Hepatocyte (in vitro differentiated cells): ENCODE data around the gene KCNE4. TPM values are rescaled to one million over a fixed set of nuclear protein-coding genes. Genes with fewer than 3 reads are reported as not detected.

ENCODE experiments used
- DNase-seq: peaks from one replicate; pipeline ENCODE4 v3.0.0-alpha.2; 2016; ENCODE audit warnings: low spot score
- H2AFZ ChIP-seq: fragments of 200-600 bp; sonication (generic); 2 replicates; pipeline ENCODE4 v1.6.0; 2016; ENCODE audit warnings: antibody characterized with exemption, mild to moderate bottlenecking
- H3K27ac ChIP-seq: fragments of 200-600 bp; sonication (generic); 2 replicates; pipeline ENCODE4 v1.5.1; 2016; ENCODE audit warnings: mild to moderate bottlenecking
- H3K27me3 ChIP-seq: fragments of 200-600 bp; sonication (generic); 2 replicates; pipeline ENCODE4 v1.6.1; 2016
- H3K36me3 ChIP-seq: fragments of 200-600 bp; sonication (generic); replicated peaks from 2 replicates; pipeline ENCODE4 v1.5.1; 2016; ENCODE audit warnings: low read depth; ENCODE audit not compliant: insufficient read depth
- H3K4me1 ChIP-seq: fragments of 200-600 bp; sonication (generic); 2 replicates; pipeline ENCODE4 v1.5.1; 2016; ENCODE audit warnings: mild to moderate bottlenecking, moderate library complexity; ENCODE audit not compliant: insufficient read depth
- H3K4me2 ChIP-seq: fragments of 200-600 bp; sonication (generic); 2 replicates; pipeline ENCODE4 v1.6.0; 2016
- H3K4me3 ChIP-seq: fragments of 200-600 bp; sonication (generic); 2 replicates; pipeline ENCODE4 v1.5.1; 2016; ENCODE audit warnings: mild to moderate bottlenecking
- H3K79me2 ChIP-seq: fragments of 200-600 bp; sonication (generic); 2 replicates; pipeline ENCODE4 v1.6.0; 2017; ENCODE audit warnings: mild to moderate bottlenecking
- H3K9me2 ChIP-seq: fragments of 200-600 bp; sonication (generic); replicated peaks from 2 replicates; pipeline ENCODE4 v1.6.0; 2017; ENCODE audit warnings: mild to moderate bottlenecking; ENCODE audit not compliant: insufficient read depth
- H3K9me3 ChIP-seq: fragments of 200-600 bp; sonication (generic); 2 replicates; pipeline ENCODE4 v1.5.1; 2016; ENCODE audit warnings: low read depth, mild to moderate bottlenecking
- H4K20me1 ChIP-seq: fragments of 200-600 bp; sonication (generic); 2 replicates; pipeline ENCODE4 v1.6.0; 2016; ENCODE audit warnings: mild to moderate bottlenecking; ENCODE audit not compliant: insufficient read depth, poor library complexity, severe bottlenecking
- EZH2 ChIP-seq: fragments of 200-600 bp; sonication (generic); IDR thresholded peaks from 2 replicates; pipeline ENCODE4 v1.6.1; 2016; ENCODE audit warnings: antibody characterized with exemption, mild to moderate bottlenecking, borderline replicate concordance
- EZH2phosphoT487 ChIP-seq: fragments of 200-600 bp; sonication (generic); IDR thresholded peaks from one replicate; pipeline ENCODE4 v1.6.1; 2018; ENCODE audit warnings: antibody characterized with exemption, mild to moderate bottlenecking, low read depth, moderate library complexity; ENCODE audit not compliant: unreplicated experiment, severe bottlenecking
- WGBS: methylation state at CpG from one replicate; pipeline ENCODE4 v1.1.6; 2016; ENCODE audit warnings: low lambda C conversion rate; ENCODE audit errors: missing lambda C conversion rate; 5-methylcytosine and 5-hydroxymethylcytosine counted together
- polyA plus RNA-seq: library from polyadenylated mRNA; unstranded; fragments of >200 nt; fragmentation: Nextera tagmentation; extraction: Ambion mirVana; gene quantifications from 2 replicates; pipeline ENCODE4 v1.2.1, GENCODE V29; 2016
- total RNA-seq: library from RNA; depleted of rRNA; stranded (reverse); fragments of >200 nt; gene quantifications from 2 replicates; pipeline ENCODE4 v1.2.3, GENCODE V29; 2014
- TF ChIP-seq, protein P1 (sequence below): fragments of 200-600 bp; sonication (generic); IDR thresholded peaks from 2 replicates; pipeline ENCODE4 v1.5.1; 2016; ENCODE audit warnings: antibody characterized with exemption, mild to moderate bottlenecking; ENCODE audit not compliant: poor library complexity

Gene KCNE4
- total and polyA plus RNA-seq, 2 experiments from 2014 or later: 51.4 to 54.6 TPM

DNA sequence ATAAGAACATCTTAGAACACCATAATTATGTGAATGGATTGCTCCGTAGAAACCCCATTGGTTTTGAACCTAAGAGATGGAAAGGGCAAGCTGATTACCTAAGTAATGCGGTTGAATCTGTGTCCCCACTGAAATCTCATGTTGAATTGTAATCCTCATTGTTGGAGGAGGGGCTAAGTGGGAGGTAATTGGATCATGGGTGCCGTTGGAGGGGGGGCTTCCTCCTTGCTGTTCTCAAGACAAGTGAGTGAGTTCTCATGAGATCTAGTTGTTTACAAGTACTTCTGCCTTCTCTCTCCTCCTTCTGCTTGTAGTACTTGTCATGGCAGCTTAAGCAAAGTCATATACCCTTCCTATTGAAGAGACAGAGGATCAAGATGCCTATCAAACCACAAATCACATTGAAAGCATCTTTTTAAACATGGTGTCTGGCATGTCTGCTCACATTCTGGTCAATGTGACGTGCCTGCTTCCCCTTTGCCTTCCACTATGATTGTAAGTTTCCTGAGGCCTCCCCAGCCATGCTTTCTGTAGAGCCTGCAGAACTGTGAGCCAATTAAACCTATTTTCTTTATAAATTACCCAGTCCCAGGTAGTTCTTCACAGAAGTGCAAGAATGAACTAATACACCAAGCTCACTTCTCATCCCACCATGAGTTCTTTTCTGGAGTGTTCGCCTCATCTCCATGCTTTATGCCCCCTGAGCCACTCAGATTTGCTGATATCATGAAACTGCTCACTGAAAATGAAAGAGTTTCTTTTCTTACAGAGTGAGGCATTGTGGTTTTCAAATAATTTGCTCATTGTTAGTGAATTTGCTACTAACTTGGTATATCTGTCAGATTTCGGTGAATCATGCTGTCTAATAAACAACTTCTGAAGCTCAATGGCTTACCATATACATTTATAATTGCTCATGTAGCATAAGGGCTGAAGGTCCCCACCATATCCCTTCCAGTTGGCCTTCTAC, 23.6 kb downstream of the KCNE4 start:
- H3K9me3 ChIP-seq: no peaks in the 10 kb centered on the region
- H3K9me2 ChIP-seq: no peaks in the 10 kb centered on the region
- TF ChIP-seq, protein P1, sequence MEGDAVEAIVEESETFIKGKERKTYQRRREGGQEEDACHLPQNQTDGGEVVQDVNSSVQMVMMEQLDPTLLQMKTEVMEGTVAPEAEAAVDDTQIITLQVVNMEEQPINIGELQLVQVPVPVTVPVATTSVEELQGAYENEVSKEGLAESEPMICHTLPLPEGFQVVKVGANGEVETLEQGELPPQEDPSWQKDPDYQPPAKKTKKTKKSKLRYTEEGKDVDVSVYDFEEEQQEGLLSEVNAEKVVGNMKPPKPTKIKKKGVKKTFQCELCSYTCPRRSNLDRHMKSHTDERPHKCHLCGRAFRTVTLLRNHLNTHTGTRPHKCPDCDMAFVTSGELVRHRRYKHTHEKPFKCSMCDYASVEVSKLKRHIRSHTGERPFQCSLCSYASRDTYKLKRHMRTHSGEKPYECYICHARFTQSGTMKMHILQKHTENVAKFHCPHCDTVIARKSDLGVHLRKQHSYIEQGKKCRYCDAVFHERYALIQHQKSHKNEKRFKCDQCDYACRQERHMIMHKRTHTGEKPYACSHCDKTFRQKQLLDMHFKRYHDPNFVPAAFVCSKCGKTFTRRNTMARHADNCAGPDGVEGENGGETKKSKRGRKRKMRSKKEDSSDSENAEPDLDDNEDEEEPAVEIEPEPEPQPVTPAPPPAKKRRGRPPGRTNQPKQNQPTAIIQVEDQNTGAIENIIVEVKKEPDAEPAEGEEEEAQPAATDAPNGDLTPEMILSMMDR: no peak
- TF ChIP-seq EZH2phosphoT487: no peak
- TF ChIP-seq EZH2: no peak
- no peak overlapping the region for H3K4me2 ChIP-seq
- 86% methylated on average over 6 of the region's 6 CpGs for WGBS
- no peak overlapping the region for H2AFZ ChIP-seq
- no peaks in the 10 kb centered on the region for H3K27me3 ChIP-seq
- H3K27ac ChIP-seq: no peak overlapping the region
- H3K4me1 ChIP-seq: no peaks in the 10 kb centered on the region
- H3K79me2 ChIP-seq: no peaks in the 10 kb centered on the region
- DNase-seq: no peak
- no peak overlapping the region for H3K4me3 ChIP-seq
- no peaks in the 10 kb centered on the region for H3K36me3 ChIP-seq
- no peaks in the 10 kb centered on the region for H4K20me1 ChIP-seq

DNA sequence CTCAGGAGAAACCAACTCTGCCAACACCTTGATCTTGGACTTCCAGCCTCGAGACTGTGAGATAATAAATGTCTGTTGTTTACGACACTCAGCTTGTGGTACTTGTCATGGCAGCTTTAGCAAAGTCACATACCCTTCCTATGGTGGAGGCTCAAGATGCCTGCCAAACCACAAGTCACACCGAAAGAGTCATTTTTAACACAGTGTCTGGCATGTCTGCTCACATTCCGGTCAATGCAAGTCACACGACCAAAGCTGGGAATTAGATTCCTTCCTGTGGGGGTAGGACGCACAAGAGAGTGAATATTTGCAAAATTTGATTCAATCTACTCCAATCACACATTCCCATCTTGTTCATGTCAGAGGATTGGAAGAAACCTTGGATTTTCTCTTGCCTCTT, 24.6 kb downstream of the KCNE4 start:
- Histone ChIP-seq H2AFZ (no peak overlapping the region), H3K79me2 (no peaks in the 10 kb centered on the region), H3K27me3 (no peaks in the 10 kb centered on the region), H3K27ac (no peak overlapping the region), H3K36me3 (no peaks in the 10 kb centered on the region), H3K4me1 (no peaks in the 10 kb centered on the region), H3K4me2 (no peak overlapping the region), H3K9me2 (no peaks in the 10 kb centered on the region), H3K4me3 (no peak overlapping the region), H4K20me1 (no peaks in the 10 kb centered on the region), H3K9me3 (no peaks in the 10 kb centered on the region)
- WGBS: 87% methylated on average over 6 of the region's 6 CpGs
- no peak for DNase-seq
- TF ChIP-seq, protein P1: no peak
- TF ChIP-seq EZH2phosphoT487 (no peak), EZH2 (no peak)

GRCh38 chr2:223078482-223078881, 26.5 kb downstream of the KCNE4 start:
- Histone ChIP-seq H3K4me1 (no peaks in the 10 kb centered on the region), H3K9me3 (no peaks in the 10 kb centered on the region), H3K4me2 (no peak overlapping the region), H2AFZ (no peak overlapping the region), H3K36me3 (no peaks in the 10 kb centered on the region), H3K9me2 (no peaks in the 10 kb centered on the region), H4K20me1 (no peaks in the 10 kb centered on the region), H3K4me3 (no peak overlapping the region), H3K79me2 (no peaks in the 10 kb centered on the region), H3K27me3 (no peaks in the 10 kb centered on the region), H3K27ac (no peak overlapping the region)
- WGBS: 88% methylated on average over 1 of the region's 1 CpG
- DNase-seq: no peak
- TF ChIP-seq EZH2phosphoT487: no peak
- TF ChIP-seq EZH2: no peak
- TF ChIP-seq, protein P1: no peak
